ENCODE results near the gene GPR176. TPM values are rescaled to one million over a fixed set of nuclear protein-coding genes. Genes with fewer than 3 reads are reported as not detected.

GPR176 gene
- total RNA-seq, 1 donor from 2014 or later = 4.2 TPM

GRCh38 chr15:39860200-39860599, 59.9 kb downstream of the GPR176 start:
- H3K27ac Mint-ChIP-seq (ENCODE audit: unreplicated experiment) = no peak overlapping the region
- peaks cover 13% of the 10 kb centered on the region for H3K4me1 Mint-ChIP-seq
- TF ChIP-seq, protein P1, sequence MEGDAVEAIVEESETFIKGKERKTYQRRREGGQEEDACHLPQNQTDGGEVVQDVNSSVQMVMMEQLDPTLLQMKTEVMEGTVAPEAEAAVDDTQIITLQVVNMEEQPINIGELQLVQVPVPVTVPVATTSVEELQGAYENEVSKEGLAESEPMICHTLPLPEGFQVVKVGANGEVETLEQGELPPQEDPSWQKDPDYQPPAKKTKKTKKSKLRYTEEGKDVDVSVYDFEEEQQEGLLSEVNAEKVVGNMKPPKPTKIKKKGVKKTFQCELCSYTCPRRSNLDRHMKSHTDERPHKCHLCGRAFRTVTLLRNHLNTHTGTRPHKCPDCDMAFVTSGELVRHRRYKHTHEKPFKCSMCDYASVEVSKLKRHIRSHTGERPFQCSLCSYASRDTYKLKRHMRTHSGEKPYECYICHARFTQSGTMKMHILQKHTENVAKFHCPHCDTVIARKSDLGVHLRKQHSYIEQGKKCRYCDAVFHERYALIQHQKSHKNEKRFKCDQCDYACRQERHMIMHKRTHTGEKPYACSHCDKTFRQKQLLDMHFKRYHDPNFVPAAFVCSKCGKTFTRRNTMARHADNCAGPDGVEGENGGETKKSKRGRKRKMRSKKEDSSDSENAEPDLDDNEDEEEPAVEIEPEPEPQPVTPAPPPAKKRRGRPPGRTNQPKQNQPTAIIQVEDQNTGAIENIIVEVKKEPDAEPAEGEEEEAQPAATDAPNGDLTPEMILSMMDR (conservative IDR thresholded peaks at IDR 0.05) = no peak
- H3K4me3 Mint-ChIP-seq = no peak overlapping the region
- peaks cover 3% of the 10 kb centered on the region for H3K9me3 Mint-ChIP-seq
- no peak for DNase-seq (ENCODE audit: low read depth, low spot score)
- H3K27me3 Mint-ChIP-seq (ENCODE audit: low read depth) = no peaks in the 10 kb centered on the region
- no peaks in the 10 kb centered on the region for H3K36me3 Mint-ChIP-seq (ENCODE audit: low read depth)

DNA sequence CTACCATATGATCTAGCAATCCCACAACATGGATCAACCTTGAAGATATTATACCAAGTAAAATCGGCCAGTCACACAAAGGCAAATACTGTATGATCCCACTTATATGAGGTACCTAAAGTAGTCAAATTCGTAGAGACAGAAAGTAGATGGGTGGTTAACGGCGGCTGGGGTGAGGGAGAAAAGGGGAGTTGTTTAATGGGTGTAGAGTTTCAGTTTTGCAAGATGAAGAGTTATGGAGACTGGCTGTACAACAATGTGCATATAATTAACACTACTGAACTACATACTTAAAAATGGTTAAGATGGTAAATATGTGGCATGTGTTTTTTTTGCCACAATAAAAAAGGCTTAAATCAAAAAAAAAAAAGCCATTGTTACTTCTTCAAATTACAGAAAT, 60.4 kb downstream of the GPR176 start:
- Mint-ChIP-seq H3K27me3 (ENCODE audit: low read depth) (no peaks in the 10 kb centered on the region), H3K9me3 (peaks cover 3% of the 10 kb centered on the region), H3K4me1 (peaks cover 13% of the 10 kb centered on the region), H3K4me3 (no peak overlapping the region), H3K27ac (ENCODE audit: unreplicated experiment) (peak overlapping the region; percentile 19), H3K36me3 (ENCODE audit: low read depth) (no peaks in the 10 kb centered on the region)
- DNase-seq (ENCODE audit: low read depth, low spot score) = no peak
- TF ChIP-seq, protein P1 (conservative IDR thresholded peaks at IDR 0.05) = no peak

DNA sequence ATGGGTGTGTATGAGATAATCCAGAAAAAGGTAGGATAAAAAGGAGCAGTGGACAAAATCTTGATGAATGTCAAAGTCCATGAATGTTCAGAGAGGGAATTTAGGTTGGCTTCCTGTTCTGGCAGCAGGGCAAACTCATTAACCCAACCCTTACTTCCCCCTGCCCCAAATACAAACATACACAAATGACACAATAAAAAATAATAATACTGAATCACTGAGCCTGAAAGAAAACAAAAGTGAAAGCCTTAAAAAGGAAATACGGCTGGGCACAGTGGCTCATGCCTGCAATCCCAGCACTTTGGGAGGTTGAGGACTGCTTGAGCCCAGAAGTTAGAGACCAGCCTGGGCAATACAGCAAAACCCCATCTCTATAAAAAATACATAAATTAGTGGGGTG, 62.9 kb downstream of the GPR176 start:
- TF ChIP-seq, protein P1 (conservative IDR thresholded peaks at IDR 0.05) = no peak
- H3K27ac Mint-ChIP-seq (ENCODE audit: unreplicated experiment) = no peak overlapping the region
- H3K36me3 Mint-ChIP-seq (ENCODE audit: low read depth) = no peaks in the 10 kb centered on the region
- no peak for DNase-seq (ENCODE audit: low read depth, low spot score)
- no peak overlapping the region for H3K4me3 Mint-ChIP-seq
- H3K9me3 Mint-ChIP-seq = peaks cover 3% of the 10 kb centered on the region
- H3K27me3 Mint-ChIP-seq (ENCODE audit: low read depth) = no peaks in the 10 kb centered on the region
- peaks cover 17% of the 10 kb centered on the region for H3K4me1 Mint-ChIP-seq

DNA sequence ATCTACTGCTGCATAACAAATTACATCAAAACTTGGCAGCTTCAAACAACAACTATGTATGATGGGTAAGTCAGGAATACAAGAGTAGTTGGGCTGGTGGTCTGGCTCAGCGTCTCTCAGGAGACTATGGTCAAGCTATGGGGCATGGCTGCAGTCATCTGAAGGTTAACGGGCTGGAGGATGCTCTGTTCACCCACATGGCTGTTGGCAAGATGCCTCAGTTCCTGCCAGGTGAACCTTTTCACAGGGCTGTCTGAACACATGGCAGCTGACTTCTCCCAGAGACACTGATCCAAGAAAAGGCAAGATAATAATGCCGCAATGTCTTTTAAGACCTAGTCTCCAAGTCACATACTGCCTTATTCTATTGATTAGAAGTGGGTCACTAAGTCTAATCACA, 63.7 kb downstream of the GPR176 start:
- Mint-ChIP-seq H3K4me3 (no peak overlapping the region), H3K36me3 (ENCODE audit: low read depth) (no peaks in the 10 kb centered on the region), H3K4me1 (peaks cover 18% of the 10 kb centered on the region)

DNA sequence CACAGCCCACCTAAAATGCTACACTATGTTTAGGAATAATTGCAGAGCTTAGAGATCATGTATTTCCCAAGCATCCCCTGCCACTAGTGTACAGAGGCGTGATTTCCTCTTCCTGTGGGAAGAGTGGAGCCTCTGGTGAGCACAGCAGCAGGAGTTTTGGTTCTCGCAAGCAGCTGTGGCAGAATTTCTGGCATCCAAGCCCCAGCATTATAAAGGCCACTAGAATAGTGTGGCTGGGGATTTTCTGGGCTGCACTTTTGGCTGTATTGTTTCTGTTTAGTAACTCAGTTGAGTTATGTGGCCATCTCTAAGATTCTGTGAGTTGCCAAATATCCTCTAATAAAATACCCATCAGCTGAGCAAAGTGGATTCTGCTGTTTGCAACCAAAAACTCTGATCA, 64.7 kb downstream of the GPR176 start:
- H3K27me3 Mint-ChIP-seq (ENCODE audit: low read depth) = no peaks in the 10 kb centered on the region

More for the DNA sequence above, 63.7 kb downstream of the GPR176 start:
- Mint-ChIP-seq H3K27me3 (ENCODE audit: low read depth) (no peaks in the 10 kb centered on the region), H3K9me3 (peaks cover 3% of the 10 kb centered on the region), H3K27ac (ENCODE audit: unreplicated experiment) (no peak overlapping the region)
- no peak for DNase-seq (ENCODE audit: low read depth, low spot score)
- TF ChIP-seq, protein P1 (conservative IDR thresholded peaks at IDR 0.05) = no peak

More for the DNA sequence above, 64.7 kb downstream of the GPR176 start:
- Mint-ChIP-seq H3K4me1 (peaks cover 28% of the 10 kb centered on the region), H3K27ac (ENCODE audit: unreplicated experiment) (no peak overlapping the region), H3K9me3 (peaks cover 3% of the 10 kb centered on the region), H3K36me3 (ENCODE audit: low read depth) (no peaks in the 10 kb centered on the region), H3K4me3 (no peak overlapping the region)
- TF ChIP-seq, protein P1 (conservative IDR thresholded peaks at IDR 0.05) = no peak
- no peak for DNase-seq (ENCODE audit: low read depth, low spot score)

Data from neural crest cell (in vitro differentiated cells).